GM10847 (cell line): Measurements from ENCODE around the gene MRPL37.
A peak's percentile ranks its signal among the peaks of the same experiment; 100 is the strongest.

Source experiments
- POLR2A ChIP-seq: IDR thresholded peaks from 2 replicates; pipeline ENCODE4 v1.6.1; 2011; ENCODE audit not compliant: insufficient read length; ENCODE audit errors: extremely low read depth

MRPL37 gene

GRCh38 chr1:54199765-54200518 is at the start of gene MRPL37, which contains the start of gene CYB5RL:
Gene MRPL37 (plus strand): TSS chr1:54200167. CDS start chr1:54200244, 77 bp downstream.
Gene CYB5RL (minus strand): TSS chr1:54200030. CDS start chr1:54195616, 4,414 bp downstream.
- TF ChIP-seq POLR2A, result peak; percentile 82

- TF ChIP-seq POLR2A, result no peak
Observed at GRCh38 chr1:54151013-54151412, 49.0 kb upstream of the MRPL37 start.

GRCh38 chr1:54152696-54153095 is 47.3 kb upstream of the MRPL37 start, which contains the start of gene CDCP2:
Gene CDCP2 (minus strand): TSS chr1:54153000. CDS start chr1:54152922, 78 bp downstream.
- no peak for TF ChIP-seq POLR2A

GRCh38 chr1:54153535-54154439 is 46.2 kb upstream of the MRPL37 start:
- no peak for TF ChIP-seq POLR2A

GRCh38 chr1:54156201-54156600 is 43.8 kb upstream of the MRPL37 start:
- no peak for TF ChIP-seq POLR2A

- no peak for TF ChIP-seq POLR2A
Observed at GRCh38 chr1:54156986-54157385, 43.0 kb upstream of the MRPL37 start.

- no peak for TF ChIP-seq POLR2A
Observed at GRCh38 chr1:54157401-54157800, 42.6 kb upstream of the MRPL37 start.

- TF ChIP-seq POLR2A, result no peak
Observed at GRCh38 chr1:54158071-54158470, 41.9 kb upstream of the MRPL37 start.

GRCh38 chr1:54159733-54160316 is 40.1 kb upstream of the MRPL37 start:
- TF ChIP-seq POLR2A, result no peak

GRCh38 chr1:54160351-54160750 is 39.6 kb upstream of the MRPL37 start:
- no peak for TF ChIP-seq POLR2A

- no peak for TF ChIP-seq POLR2A
Observed at GRCh38 chr1:54161495-54162168, 38.3 kb upstream of the MRPL37 start.

- no peak for TF ChIP-seq POLR2A
Observed at GRCh38 chr1:54163051-54163450, 36.9 kb upstream of the MRPL37 start.

- TF ChIP-seq POLR2A, result no peak
Observed at GRCh38 chr1:54163573-54163972, 36.4 kb upstream of the MRPL37 start.

- TF ChIP-seq POLR2A, result no peak
Observed at GRCh38 chr1:54165146-54165545, 34.8 kb upstream of the MRPL37 start.
